SW 1271 (cell line): ENCODE data around the gene ANKFY1.
"Not testable (repeated sequence)": the region's sequence is repeated elsewhere in the genome, so short reads cannot be mapped to it uniquely, and the experiment has no call there.

Source experiments
- DNase-seq, 2 experiments: peaks; one replicate each; lab custom pipeline; 2025; lab: John Stamatoyannopoulos, UW

ANKFY1 gene

DNA sequence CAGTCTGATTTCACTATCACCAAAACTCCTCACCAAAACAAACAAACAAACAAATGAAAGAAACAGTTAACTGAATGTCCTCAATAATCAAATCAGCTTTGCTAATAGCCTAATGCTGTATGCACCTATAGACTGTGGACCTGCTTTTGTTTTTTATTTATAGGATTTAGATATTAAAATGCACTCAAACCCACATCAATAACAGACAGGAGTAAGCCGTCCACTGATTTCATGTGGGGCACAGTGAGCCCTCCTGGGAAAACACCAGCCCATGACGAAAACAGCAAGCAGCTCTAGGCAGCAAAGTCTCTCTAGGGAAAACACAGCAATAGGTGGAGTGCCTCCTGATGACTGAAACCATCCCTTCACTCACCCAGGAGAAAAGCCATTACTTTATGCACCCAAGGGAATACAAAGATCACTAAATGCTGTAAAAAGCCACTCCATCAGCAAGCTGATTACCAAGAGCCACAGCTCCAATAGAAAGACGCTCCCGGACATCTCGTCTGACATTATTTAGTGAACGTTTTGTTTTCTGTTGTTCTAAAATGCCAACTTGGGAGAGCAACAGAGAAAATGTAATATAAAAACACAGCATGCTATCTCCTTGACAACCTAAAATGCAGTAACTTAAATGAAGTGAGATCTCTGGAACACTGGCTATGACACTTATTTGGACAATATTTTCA, 47.8 kb downstream of the ANKFY1 start:
- no peak for DNase-seq

DNA sequence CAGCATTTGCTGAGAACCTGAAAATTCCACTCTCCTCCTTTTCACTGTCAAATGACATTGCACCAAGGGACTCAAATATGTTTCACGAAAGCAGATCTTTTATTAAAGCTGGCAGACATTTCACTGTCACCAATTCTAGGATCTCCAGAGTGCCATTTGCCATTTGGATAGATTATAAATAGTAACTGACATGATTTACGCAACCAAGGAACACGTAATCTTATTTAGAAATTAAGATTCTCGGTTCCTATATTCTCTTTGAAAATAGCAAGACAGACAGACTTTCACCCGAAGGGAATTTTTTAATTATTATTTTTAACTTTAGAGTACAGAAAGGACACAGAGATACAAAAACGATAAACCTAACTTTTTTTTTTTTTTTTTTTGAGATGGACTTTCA, 49.6 kb downstream of the ANKFY1 start:
- no peak for DNase-seq

DNA sequence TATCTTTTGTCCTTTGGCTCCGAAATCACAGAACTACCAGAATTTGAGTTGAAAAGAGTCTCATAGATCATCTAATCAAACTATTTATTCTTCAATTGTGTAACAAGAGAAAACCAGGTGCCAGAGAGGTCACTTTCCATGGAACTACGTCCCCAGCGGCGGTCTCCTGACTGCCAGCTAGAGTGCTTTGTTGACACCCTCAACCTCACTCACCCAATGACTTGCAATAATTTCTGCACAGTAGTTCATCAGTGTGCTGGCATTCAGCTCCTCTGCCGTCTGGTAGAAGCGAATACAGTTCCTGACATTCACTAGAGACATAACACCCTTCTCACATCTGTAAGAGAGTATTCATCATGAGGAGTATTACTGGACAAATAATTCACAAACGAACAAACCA, 54.2 kb downstream of the ANKFY1 start:
- no peak for DNase-seq

DNA sequence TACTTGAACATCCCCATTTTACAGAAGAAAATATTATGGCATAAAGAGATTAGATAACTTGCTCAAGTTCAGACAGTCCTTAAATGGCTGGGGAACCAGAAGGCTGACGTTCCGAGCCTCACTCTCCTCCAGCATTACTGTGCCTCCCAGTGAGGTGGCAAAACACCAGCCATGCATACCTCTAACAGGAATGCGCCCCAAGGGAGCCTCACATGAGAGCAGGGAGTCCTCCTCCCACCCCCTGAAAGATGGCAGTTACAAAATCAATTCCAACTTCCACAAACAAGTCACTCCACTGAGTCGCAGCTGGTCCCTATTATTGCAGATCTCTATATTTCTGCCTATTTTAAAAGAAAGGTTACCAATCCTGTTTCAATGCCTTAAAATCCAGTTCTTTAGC, 55.5 kb downstream of the ANKFY1 start:
- no peak for DNase-seq

DNA sequence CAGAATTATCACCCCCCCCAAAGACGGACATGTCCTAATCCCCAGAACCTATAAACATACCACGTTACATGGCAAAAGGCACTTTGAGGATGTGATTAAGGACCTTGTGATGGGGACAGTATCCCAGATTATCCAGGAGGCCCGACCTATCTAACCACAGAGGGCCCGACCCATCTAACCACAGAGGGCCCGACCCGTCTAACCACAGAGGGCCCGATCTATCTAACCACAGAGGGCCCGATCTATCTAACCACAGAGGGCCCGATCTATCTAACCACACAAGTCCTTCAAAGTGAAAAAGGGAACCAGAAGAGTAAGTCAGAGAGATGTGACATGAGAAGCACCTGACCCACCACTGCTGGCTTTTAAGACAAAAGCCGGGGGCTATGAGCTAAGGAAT, 56.8 kb downstream of the ANKFY1 start:
- DNase-seq = no peak

DNA sequence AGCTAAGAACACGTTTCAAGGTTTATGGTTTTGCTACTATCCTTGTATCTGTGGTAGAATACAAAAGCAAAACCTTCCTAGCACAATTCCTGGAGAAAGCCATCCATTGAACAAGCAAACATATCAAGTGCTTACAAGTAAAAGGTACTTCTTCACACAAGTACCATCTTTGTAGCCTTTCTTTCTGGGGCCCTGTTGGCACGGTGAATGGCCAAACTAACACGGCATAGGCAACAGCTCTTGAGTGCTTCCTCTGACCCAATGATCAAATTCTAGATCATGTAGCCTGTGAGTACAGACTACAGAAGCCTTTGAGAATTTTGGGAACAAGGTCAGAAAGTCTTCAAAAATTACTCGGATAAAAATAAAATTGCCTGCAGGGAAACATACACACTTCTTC, 57.9 kb downstream of the ANKFY1 start:
- no peak for DNase-seq

DNA sequence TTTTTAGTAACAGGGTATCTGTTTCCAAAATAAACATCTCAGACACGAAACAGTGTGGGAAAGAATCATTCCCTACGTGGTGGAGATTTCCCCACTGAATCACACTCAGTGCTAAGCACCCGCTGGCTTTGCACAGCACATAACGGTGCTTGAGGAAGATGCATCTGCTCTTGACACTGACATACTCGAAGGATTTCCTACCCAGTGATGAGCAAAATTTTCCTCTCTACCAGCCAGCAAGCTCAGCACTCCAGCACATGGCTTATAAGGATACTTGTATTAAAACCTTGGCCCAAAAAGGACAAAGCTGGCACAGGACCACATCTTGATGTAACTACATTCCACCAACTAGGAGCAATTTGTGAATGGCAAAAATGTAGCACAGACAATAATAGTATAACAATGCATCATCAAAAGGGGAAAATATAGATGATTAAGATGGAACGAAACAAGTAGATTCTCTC, 59.0 kb downstream of the ANKFY1 start:
- DNase-seq = no peak

DNA sequence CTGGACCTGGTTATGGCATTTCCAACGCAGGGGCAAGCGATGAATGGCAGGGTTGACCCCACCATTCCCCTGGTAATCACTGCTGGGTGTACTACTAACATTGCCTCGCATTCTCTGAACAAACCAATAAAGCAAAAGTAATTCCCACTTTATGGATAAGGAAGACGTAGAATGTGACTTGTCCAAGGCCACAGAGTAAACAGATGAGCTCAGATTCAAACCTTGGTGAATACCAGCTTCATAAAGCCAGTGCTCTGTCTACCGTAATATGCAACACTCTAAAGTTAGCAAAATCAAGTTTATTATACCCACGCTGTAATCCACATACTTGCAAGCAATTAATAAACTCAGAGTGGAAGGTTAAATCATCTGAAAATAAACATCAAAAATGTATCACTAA, 59.6 kb downstream of the ANKFY1 start:
- DNase-seq = no peak

DNA sequence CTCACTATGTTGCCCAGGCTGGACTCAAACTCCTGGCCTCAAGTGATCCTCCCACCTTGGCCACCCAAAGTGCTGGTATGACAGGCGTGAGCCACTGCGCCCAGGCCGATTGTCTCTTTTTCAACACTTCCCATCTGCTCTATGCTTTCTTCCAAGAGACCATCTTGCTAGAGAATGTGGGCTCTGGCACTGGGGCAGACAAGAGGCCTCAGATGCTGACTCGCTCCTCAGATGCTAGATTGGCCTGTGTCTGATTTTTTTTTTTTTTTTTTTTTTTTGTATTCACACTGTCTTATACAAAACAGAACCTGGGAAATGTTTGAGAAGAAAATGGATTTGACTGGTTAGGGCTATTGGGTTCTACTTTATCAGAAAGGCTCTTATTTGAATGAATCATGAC, 62.6 kb downstream of the ANKFY1 start:
- DNase-seq = no peak

DNA sequence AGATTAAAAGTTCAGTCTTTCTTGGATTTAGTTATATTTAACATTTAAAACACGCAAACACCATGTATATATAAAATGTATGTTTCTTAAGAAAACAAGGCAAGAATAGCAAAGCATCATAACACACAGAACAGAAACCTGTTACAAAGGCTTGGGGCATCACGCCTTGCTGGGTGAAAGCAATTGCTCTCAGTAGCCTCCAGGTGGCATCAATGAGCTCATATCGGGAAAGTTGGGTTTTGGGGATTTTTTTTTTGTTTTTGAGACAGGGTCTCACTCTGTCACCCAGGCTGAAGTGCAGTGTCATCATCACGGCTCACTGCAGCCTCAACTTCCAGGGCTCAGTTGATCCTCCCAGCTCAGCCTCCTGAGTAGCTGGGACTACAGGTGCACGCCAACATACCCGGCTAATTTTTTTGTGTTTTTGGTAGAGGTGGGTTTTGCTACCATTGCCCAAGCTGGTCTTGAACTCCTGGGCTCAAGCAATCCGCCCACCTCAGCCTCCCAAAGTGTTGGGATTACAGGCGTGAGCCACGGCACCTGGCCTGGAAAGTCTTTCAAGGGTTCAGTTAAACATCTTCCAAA, 63.9 kb downstream of the ANKFY1 start:
- DNase-seq = peak in 1 of 2 experiments; percentile 24

DNA sequence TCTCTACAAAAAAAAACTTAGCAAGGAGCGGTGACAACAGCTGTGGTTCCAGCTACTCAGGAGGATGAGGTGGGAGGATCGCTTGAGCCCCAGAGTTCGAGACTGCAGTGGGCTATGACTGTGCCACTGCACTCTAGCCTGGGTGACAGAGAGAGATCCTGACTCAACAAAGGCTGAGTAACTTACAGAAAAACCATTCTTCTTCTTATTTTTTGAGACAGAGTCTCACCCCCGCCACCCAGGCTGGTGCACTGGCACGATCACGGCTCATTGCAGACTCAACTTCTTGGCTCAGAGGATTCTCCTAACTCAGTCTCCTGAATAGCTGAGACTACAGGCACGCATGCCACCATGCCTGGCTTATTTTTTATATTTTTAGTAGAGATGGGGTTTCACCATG, 64.8 kb downstream of the ANKFY1 start:
- DNase-seq = no peak

DNA sequence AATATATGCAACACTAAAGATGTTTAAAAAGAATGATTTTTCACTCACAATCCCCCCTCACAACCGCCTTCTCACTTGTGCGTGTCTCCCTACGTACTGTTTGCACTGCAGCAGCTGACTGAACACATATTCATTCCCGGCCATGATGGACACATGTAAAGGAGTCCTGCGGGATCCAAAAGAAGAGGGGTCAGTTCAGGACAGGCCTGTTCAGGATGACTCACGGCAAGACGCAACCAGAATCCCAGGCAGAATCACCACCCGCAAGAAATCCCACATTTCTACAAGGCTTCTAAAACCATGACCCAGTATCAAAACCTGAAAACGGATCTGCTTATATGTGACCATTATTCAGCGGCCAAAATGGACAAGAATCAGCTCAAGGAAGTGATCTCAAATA, 68.5 kb downstream of the ANKFY1 start:
- DNase-seq = no peak

DNA sequence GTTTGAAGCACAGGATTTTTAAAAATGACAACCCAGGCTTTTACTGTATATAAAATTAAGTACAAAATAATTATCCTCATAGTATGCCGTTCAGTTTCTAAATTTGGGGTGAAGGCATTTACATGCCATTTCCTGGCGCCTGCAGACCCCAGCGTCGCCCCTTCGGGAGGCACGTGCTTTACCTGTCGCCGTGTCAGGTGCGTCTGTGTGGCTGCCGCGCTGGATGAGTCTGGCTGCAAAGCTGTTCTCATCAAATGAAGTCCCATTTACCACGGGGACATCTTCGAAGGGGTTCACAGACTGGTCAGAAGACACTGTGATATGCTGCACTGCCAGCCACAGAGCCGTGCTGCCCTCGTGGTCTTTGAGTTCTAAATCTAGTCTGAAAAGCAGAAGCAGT, 69.0 kb downstream of the ANKFY1 start:
- no peak for DNase-seq

DNA sequence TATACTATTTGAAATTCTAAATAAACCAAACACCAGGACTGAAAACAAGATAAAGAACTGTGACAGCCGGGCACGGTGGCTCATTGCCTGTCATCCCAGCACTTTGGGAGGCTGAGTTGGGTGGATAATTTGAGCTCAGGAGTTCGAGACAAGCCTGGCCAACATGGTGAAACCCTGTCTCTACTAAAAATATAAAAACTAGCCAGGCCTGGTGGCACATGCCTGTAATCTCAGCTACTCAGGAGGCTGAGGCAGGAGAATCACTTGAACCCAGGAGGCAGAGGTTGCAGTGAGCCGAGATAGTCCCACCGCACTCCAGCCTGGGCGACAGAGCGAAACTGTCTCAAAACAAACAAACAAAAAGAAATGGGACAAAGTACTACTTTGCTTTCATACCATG, 73.0 kb downstream of the ANKFY1 start:
- not testable (repeated sequence) for DNase-seq

DNA sequence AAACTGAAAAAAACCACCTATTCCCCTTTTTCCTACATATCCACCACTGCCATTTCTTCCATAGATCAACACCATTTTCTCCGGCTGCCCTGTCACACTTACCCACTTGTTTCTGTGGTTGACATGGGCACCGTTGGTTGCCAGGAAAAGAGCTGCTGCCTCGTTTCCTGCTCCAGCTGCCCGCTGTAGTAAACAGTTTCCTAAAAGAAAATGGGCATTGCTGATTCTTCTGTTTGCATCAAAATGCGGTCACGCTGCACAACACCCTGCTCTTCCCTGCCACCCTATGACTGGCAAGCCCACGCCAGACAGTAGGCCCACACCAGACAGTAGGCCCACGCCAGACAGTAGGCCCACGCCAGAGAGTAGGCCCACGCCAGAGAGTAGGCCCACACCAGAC, 74.5 kb downstream of the ANKFY1 start:
- DNase-seq = no peak

DNA sequence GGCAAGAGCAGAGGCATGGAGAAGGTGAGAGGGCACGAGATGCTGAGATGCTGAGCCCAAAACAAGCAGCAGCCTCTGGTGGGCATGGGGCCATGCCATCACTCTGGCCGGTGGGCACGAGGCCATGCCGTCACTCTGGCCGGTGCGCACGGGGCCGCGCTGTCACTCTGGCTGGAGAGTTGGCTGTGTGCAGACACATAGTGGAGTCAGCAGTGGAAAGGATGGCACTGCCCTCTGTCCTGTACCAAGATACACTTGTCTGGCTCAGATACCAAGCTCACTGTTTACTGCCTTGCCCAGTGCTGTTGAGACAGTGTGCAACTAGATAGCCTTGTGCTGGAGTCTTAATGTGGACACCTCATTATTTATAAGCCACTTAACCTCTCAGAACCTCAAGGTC, 75.7 kb downstream of the ANKFY1 start:
- no peak for DNase-seq

DNA sequence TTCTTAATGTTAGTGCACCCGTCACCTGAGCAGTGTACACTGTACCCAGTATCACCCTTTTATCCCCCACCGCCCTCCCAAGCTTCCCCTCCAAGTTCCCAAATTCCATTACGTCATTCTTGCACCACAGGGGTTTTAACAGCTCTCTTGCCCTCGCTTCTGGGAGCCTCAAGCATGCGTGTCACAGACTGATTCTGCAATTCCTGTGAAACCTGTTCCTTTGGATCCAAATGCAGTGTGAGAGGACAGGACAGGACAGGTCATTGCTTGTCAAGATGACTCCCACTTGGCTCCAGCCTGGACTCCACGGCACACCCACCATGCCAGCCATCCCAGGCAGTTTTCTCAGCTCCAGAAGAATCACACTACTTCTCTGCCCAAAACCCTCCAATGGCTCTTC, 76.7 kb downstream of the ANKFY1 start:
- DNase-seq = no peak

DNA sequence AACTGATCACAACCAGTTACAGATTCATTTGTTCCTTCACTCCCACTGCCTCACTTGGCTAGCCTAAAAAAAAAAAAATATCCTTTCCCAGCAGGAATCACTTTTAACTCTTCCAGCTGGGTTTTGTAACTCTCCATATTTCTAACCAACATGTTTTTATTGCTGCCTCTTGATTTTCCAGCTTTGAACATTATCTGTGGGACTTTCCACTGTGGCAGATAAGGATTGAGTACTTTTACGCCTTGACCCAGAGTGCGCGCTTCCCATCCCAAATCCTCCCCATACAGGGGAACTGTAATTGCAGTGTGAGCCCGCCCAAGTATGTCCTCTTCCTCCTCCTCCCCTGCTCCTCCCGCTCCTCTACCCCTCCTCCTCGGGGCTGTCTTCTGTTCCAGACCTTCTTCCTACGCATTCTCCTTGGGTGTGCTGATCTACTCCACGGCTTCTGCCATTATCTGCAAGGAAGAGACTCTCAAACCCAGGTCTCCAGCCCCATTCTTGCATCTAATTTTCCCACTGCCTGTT, 77.4 kb downstream of the ANKFY1 start:
- DNase-seq = no peak

DNA sequence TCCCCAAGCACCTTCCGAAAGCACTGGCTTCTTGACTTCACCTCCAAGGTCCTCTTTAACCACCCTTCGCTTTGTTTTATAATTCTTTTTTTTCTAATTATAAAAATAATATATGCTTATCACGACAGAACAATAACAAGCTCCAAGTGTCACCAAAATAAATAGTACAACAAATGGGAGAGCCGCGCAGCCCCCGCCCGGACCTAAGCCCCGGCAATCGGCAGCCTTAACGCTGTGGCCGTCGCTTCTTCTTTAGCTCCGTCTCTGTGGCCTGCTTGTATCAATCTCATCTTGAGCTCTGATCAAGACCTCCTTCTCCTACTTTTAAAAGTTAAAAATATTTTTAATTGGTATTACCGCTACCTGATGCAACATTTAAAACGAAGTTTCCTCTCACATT, 78.1 kb downstream of the ANKFY1 start:
- DNase-seq = no peak

DNA sequence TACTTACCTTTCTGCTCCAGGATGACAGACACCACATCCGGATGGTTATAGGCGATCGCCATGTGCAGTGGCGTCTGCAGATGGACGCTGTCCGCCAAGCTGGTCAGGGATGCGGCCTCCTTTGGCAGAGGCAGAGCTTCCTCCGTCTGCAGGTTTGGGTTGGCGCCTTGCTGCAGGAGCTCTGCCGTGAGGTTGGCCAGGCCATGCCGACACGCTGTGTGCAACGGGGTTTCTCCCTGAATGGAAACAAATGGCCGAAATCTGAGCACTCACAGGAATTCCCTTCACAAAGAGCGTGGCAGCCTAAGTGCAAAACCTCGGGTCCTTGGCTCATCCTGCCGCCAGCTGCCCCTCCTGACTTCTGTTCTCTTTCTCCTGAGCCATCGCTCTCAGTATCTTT, 79.0 kb downstream of the ANKFY1 start:
- no peak for DNase-seq

DNA sequence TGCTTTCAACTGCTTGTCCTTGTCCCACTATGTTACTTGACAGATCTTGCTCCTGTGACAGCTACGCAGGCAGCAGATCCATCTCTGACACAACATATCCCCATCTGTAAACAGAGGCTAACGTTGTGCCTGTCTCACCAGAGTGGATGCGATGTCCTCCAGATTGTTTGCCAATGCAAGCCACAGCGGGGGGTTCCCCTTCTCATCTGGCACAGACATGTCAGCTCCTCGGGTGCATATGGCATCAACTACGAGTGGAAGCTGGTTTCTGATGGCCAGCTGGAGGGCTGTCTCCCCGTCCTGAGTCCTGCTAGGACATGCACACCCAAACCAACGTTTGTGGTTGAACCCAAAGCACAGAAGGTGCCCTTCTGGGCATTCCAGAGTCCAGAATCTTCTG, 81.7 kb downstream of the ANKFY1 start:
- no peak for DNase-seq

DNA sequence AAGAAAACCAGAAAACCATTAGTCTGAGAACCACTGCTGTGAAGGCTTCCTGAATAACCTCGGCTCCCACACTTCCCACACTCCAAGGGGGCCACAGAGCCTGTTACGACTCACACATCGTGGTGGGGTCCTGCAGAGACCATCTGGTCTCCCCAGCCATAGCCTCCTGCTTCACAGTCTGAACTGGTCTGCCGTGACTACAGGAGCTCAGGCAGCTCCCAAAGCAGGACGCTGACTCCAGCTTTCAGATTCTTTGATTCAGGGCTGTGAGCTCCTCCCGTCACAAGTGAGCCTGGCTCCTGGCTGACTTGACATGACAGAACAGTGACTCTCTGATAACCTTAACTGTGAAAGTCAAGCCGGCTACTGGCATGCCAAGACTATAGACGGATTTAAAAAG, 83.0 kb downstream of the ANKFY1 start:
- DNase-seq = no peak

DNA sequence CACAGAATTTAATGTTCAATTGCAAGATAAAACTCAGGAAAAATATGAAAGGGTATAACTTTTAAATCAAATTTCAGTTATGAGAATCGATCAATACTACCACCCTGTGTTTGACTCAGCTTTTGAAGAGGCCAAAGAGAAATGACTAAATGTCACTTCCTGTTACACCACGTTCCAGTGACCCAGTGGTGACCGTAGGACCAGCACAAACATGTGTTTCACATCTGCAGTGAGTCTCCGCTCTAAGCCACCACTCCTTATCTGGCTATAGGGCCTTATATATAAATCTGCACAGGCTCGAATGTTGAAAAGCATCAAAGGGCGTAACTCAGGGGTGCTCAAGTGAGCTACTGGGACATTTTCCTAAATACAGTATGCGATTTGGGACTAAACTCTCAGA, 84.7 kb downstream of the ANKFY1 start:
- DNase-seq = no peak

DNA sequence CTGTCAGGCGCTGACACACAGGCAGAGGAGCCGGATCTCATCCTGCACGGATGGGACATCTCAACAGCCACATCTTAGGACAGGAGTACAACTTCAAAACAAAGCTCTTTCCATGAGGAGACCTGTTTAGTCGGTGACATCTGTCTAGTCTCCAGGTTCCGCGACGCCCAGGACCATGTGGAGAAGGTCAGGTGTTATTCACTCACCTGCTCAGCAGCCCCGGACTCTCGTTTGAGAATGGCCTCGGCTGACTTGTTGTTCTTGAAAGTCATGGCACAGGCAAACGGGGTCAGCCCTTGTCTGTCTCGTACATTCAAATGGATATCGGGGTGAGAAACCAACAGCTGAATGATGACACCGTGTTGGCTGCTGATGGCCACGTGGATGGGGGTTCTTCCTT, 85.1 kb downstream of the ANKFY1 start:
- DNase-seq = no peak
